ENCODE data around the gene PNKP.

Gene PNKP

DNA sequence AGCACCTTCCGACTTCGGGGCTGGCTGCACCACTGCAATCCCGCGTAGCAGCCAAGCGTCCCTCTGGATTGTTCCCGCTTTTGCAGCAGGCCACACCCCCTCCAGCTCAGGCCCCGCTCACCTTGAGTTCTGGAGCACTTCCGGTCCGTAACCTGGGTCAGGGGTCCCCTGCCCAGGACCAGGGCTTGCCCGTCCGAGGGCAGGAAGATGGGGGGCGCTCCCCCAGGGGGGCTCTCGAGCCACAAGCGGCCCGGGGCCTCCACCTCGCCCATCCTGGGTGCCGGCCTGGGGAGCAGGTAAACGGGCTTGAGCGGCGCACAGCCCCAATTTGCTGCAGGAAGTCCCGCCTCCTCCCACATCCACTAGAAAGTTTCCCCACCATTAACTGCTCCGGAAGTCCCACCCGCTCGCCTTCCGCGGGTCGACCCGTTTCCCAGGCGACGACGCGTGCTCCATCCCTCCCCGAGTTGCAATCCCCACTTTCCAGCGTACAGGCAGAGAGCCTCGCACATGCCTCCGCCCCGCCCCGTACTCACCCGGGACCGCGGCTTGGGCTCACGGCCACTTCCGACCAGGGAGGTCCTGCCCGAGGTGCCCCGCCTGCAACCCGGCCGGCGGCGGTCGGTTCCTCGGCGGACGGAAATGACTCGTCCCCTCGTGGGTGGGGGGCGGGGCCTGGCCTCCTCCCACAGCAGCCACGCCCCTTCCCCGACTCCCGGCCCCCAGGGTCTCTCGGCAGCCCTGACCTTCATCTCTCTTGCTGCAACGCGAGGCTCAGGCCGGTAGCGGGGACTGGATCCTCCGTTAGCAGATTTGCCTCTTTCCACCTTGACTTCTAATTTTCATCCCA lies at the start of gene PNKP:
PNKP (minus strand) TSS at position 644 of the 850 bp plus-strand sequence; CDS start at position 272, 372 bp downstream.
- peak within 1 kb of the TSS; percentile 66 for H3K4me3 ChIP-seq (ENCODE audit: low read depth, low read length)
- TF ChIP-seq, protein P1, sequence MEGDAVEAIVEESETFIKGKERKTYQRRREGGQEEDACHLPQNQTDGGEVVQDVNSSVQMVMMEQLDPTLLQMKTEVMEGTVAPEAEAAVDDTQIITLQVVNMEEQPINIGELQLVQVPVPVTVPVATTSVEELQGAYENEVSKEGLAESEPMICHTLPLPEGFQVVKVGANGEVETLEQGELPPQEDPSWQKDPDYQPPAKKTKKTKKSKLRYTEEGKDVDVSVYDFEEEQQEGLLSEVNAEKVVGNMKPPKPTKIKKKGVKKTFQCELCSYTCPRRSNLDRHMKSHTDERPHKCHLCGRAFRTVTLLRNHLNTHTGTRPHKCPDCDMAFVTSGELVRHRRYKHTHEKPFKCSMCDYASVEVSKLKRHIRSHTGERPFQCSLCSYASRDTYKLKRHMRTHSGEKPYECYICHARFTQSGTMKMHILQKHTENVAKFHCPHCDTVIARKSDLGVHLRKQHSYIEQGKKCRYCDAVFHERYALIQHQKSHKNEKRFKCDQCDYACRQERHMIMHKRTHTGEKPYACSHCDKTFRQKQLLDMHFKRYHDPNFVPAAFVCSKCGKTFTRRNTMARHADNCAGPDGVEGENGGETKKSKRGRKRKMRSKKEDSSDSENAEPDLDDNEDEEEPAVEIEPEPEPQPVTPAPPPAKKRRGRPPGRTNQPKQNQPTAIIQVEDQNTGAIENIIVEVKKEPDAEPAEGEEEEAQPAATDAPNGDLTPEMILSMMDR (IDR thresholded peaks at IDR 0.05; ENCODE audit: low read depth, low read length), result no peak
- in situ Hi-C loops (cut with HindIII; ENCODE audit: low sequenced_read_pairs), result no loop called here
- DNase-seq (ENCODE audit: low read depth, low spot score), result peak; percentile 91

DNA sequence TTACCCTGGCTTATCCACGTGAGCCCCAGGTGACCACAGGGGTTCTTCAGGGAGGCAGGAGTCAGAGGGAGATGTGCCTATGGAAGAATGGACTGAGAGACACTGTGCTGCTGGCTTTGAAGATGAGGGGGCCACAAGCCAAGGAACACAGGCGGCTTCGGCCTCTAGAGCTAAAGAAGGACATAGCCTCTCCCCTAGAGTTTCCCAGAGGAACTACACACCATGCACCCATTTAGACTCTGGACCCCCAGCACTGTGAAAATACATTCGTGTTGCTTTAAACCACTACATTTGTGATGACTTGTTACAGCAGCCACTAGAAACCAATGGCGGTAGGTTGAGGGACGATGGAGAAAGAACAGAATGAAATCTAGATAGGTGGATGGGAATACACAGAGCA lies 47.9 kb upstream of the PNKP start:
- no peak for DNase-seq (ENCODE audit: low read depth, low spot score)
- in situ Hi-C loops (cut with HindIII; ENCODE audit: low sequenced_read_pairs), result no loop called here
- TF ChIP-seq, protein P1 (IDR thresholded peaks at IDR 0.05; ENCODE audit: low read depth, low read length), result no peak
- no peak overlapping the region for H3K4me3 ChIP-seq (ENCODE audit: low read depth, low read length)

DNA sequence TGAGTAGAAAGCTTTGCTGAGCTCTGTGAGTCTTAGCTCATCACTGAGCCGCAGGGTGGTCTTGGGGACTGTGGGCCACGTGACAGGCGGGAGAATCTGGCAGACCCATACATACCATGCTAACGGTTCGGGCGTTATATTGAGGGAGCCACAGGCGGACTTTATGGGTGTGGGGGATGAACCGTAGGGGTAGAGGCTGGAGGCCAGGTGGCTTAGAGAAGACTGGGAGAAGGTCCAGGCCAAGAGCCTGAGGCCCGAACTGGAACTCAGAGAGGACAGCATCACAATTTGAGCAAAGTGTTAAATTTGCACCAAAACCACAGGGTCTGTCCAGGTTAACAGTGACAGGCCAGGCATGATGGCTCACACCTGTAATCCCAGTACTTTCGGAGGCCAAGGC lies 46.3 kb upstream of the PNKP start:
- no peak for DNase-seq (ENCODE audit: low read depth, low spot score)
- in situ Hi-C loops (cut with HindIII; ENCODE audit: low sequenced_read_pairs), result no loop called here
- TF ChIP-seq, protein P1 (IDR thresholded peaks at IDR 0.05; ENCODE audit: low read depth, low read length), result no peak
- no peak overlapping the region for H3K4me3 ChIP-seq (ENCODE audit: low read depth, low read length)

DNA sequence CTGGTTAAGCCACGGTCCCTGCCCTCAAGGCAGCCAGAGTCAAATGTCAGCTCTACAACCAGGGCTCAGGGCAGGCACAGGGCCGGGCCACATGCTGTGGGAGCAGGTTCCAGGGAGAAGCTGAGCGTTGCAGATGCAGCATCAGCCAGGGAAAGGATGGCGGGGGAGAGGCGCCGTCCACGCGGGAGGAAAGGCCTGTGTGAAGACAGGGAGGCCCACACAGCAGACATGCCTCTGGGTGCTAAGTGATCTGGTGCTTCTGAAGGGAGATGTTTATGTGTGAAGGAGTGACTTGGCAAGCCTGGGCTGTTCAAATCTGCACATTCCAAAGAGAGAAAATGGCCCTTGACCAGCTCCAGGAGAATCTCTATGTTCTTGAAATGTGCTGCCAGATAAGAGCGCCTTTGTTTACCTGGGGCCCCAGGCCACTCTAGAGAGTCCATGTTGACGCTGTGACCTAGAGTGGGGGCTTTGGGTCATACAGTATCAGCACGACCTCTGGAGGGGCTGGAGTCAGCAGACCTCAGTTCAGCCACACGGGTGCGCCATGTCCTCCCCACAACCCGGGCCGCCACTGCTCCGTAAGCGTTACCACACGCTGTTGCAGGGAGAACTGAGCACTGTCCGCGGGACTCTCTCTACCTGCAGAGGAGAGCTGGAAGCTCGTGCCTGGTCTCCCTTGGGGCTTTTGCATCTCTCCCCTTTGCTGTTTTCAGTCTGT lies 45.7 kb upstream of the PNKP start:
- DNase-seq (ENCODE audit: low read depth, low spot score), result no peak
- H3K4me3 ChIP-seq (ENCODE audit: low read depth, low read length), result no peak overlapping the region
- in situ Hi-C loops (cut with HindIII; ENCODE audit: low sequenced_read_pairs), result no loop called here
- TF ChIP-seq, protein P1 (IDR thresholded peaks at IDR 0.05; ENCODE audit: low read depth, low read length), result no peak

DNA sequence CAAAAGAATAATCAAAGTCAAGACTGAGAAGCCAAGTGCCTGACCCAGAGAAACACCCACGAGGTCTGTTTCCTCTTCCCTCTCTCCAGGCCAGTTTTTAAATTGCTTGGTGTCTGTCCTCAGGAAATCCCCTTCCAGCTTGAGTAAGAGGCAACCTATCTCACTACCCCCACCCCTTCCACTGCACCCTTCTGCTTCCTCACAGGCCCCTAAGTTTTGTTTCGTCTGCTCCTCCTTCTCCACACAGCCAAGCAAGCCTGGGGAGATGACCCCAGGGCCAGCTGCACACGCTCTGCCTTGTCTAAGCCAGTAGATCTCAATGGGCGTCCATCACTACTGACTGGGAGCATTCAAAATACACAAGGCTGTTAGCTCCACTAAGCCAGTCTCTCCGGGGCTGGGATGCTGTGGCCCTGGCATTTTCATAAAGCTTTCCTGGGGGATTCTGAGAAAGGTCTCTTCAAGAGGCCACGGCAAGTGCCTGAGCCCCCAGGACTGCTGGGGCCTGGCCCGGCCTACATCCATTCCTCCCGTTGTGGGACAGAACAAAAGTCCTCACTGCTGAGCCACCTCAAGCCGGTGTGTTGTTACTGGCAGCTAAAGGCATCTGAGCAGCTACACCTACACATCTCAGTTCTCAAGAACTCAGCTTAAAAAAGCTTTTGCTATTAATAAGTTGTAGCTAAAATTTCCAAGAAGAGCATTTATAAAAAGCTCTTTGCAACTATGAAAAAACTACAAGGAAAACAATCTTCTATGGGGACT lies 44.2 kb upstream of the PNKP start:
- DNase-seq (ENCODE audit: low read depth, low spot score), result no peak
- in situ Hi-C loops (cut with HindIII; ENCODE audit: low sequenced_read_pairs), result no loop called here
- no peak overlapping the region for H3K4me3 ChIP-seq (ENCODE audit: low read depth, low read length)
- TF ChIP-seq, protein P1 (IDR thresholded peaks at IDR 0.05; ENCODE audit: low read depth, low read length), result no peak

DNA sequence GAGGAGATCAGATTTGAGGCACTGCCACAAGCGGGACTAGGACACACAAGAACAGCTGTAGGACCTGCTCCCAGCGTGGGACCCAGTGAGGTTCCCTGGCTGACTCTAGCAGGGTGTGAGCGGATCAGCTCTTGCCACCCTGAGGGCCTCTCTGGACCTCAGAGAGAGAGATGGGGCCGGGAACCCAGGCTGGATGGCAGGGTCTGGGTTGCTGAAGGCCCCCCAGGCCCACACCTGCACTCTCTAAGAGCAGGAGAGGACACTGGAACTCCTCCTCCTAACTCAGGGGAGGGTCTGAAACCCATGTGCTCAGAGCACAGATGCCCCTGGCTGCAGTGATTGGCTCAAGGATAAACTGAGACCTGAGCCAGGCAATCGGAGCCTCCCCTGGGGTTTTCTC lies 42.8 kb upstream of the PNKP start:
- no peak overlapping the region for H3K4me3 ChIP-seq (ENCODE audit: low read depth, low read length)
- TF ChIP-seq, protein P1 (IDR thresholded peaks at IDR 0.05; ENCODE audit: low read depth, low read length), result no peak
- in situ Hi-C loops (cut with HindIII; ENCODE audit: low sequenced_read_pairs), result no loop called here
- DNase-seq (ENCODE audit: low read depth, low spot score), result no peak

All from astrocyte of the spinal cord (primary cell).